GM12878 (cell line): Measurements from ENCODE around the gene CDH2. TPM values are rescaled to one million over a fixed set of nuclear protein-coding genes. Genes with fewer than 3 reads are reported as not detected.

Experiments used
- ATAC-seq: fragments of 200-7000 bp; cut with Tn5 transposase; 3 replicates; pipeline ENCODE4 v1.9.1; 2020; ENCODE audit warnings: mild to moderate bottlenecking, moderate library complexity
- BruUV-seq: library from RNA; stranded (reverse); fragments of 400-500 nt; replicated peaks from 2 replicates; lab custom pipeline; 2021; lab: Mats Ljungman, UMichigan
- CTCF ChIA-PET: fragments of 300-600 bp; sonication (Branson Sonifier 250); formaldehyde crosslinking; extraction: SDS; loops from one replicate; lab custom pipeline; 2021; ENCODE audit warnings: inconsistent platforms; lab: Yijun Ruan, JAX
- POLR2A ChIA-PET: fragments of 350-600 bp; formaldehyde crosslinking; extraction: SDS; loops from one replicate; lab custom pipeline; 2021; ENCODE audit warnings: inconsistent platforms; lab: Charles Lee
- RAD21 ChIA-PET: fragments of 300-600 bp; sonication (Branson Sonifier 250); formaldehyde crosslinking; loops from one replicate; lab custom pipeline; 2023; ENCODE audit warnings: antibody characterized with exemption; ENCODE audit not compliant: unreplicated experiment; lab: Charles Lee
- SMC1A ChIA-PET: fragments of 300-600 bp; sonication (Branson Sonifier 250); formaldehyde crosslinking; loops from one replicate; lab custom pipeline; 2023; ENCODE audit not compliant: unreplicated experiment, uncharacterized antibody; lab: Charles Lee
- DNase-seq: peaks from one replicate; pipeline ENCODE4 v3.0.0-alpha.2; 2011; ENCODE audit warnings: low read depth, low spot score
- FAIRE-seq: peaks from 3 replicates; lab custom pipeline; 2011; peaks lifted over from hg19 to GRCh38; lab: Jason Lieb, UNC
- H2AFZ ChIP-seq: 2 replicates; pipeline ENCODE4 v1.6.0; 2011; ENCODE audit warnings: low read depth, low read length, control low read depth; ENCODE audit not compliant: control insufficient read depth
- H3K27ac ChIP-seq: 2 replicates; pipeline ENCODE4 v1.5.1; 2011; ENCODE audit warnings: control low read depth; ENCODE audit not compliant: control insufficient read depth, insufficient read depth
- H3K27me3 ChIP-seq, 2 experiments: replicated peaks in 1 of 2; 2 replicates each; pipeline versions ENCODE4 v1.6.0 to v1.6.1; 2011; ENCODE audit warnings: low read length in 1 of 2; ENCODE audit not compliant: control insufficient read depth in 2 of 2, insufficient read depth in 2 of 2
- H3K36me3 ChIP-seq, 2 experiments: 2 replicates each; pipeline ENCODE4 v1.5.1; 2011; ENCODE audit warnings: low read length in 1 of 2; ENCODE audit not compliant: control insufficient read depth in 2 of 2, insufficient read depth in 2 of 2
- H3K4me1 ChIP-seq: 2 replicates; pipeline ENCODE4 v1.6.1; 2011; ENCODE audit warnings: mild to moderate bottlenecking, low read length, moderate library complexity, mixed read lengths; ENCODE audit not compliant: control insufficient read depth, insufficient read depth
- H3K4me2 ChIP-seq: 2 replicates; pipeline ENCODE4 v1.6.0; 2011; ENCODE audit warnings: control low read depth; ENCODE audit not compliant: control insufficient read depth, insufficient read depth
- H3K4me3 ChIP-seq: fragments of 200-600 bp; sonication (generic); 2 replicates; pipeline ENCODE4 v1.5.1; 2016
- H3K79me2 ChIP-seq: 2 replicates; pipeline ENCODE4 v1.6.0; 2011; ENCODE audit warnings: low read length; ENCODE audit not compliant: control insufficient read depth, insufficient read depth
- H3K9ac ChIP-seq: 2 replicates; pipeline ENCODE4 v1.8.0; 2011; ENCODE audit warnings: low read length, control low read depth, mixed read lengths; ENCODE audit not compliant: control insufficient read depth, insufficient read depth
- H3K9me3 ChIP-seq: replicated peaks from 3 replicates; pipeline ENCODE4 v1.5.1; 2011; ENCODE audit warnings: mild to moderate bottlenecking, low read length; ENCODE audit not compliant: control insufficient read depth, insufficient read depth
- H4K20me1 ChIP-seq: 2 replicates; pipeline ENCODE4 v1.6.0; 2011; ENCODE audit not compliant: control insufficient read depth, insufficient read depth
- BCL3 ChIP-seq: IDR thresholded peaks from 2 replicates; pipeline ENCODE4 v1.6.1; 2011; ENCODE audit warnings: borderline replicate concordance, low read depth, mild to moderate bottlenecking, moderate library complexity, low read length; ENCODE audit not compliant: insufficient read depth, poor library complexity, severe bottlenecking
- EP300 ChIP-seq, 2 experiments: fragments of 150-350 bp in 1 of 2; IDR thresholded peaks; 2 replicates each; pipeline ENCODE4 v1.6.1; 2011 to 2012; ENCODE audit warnings: low read depth in 2 of 2, low read length in 2 of 2, borderline replicate concordance in 1 of 2, improper control_type of control experiment in 1 of 2, inconsistent platforms in 1 of 2; ENCODE audit not compliant: control insufficient read depth in 1 of 2
- IKZF2 ChIP-seq, 2 experiments: fragments of 450-650 bp; IDR thresholded peaks; 2 replicates each; pipeline ENCODE4 v1.6.1; 2017; ENCODE audit warnings: mild to moderate bottlenecking in 2 of 2, moderate library complexity in 2 of 2
- PRDM15 ChIP-seq: fragments of 450-650 bp; formaldehyde crosslinking; IDR thresholded peaks from 2 replicates; pipeline ENCODE4 v1.4.0; 2020; ENCODE audit warnings: mild to moderate bottlenecking, moderate library complexity
- RBBP5 ChIP-seq: fragments of 200-600 bp; sonication (generic); conservative IDR thresholded peaks from 2 replicates; pipeline ENCODE4 v1.6.1; 2016
- ZBTB4 ChIP-seq: fragments of 450-650 bp; formaldehyde crosslinking; IDR thresholded peaks from 2 replicates; pipeline ENCODE4 v1.4.0; 2022; ENCODE audit warnings: mild to moderate bottlenecking, moderate library complexity
- WGBS: methylation state at CpG from one replicate; pipeline ENCODE4 v1.1.6; 2016; ENCODE audit warnings: low lambda C conversion rate; ENCODE audit not compliant: insufficient replicate concordance, insufficient coverage; ENCODE audit errors: missing lambda C conversion rate; 5-methylcytosine and 5-hydroxymethylcytosine counted together
- in situ Hi-C: fragments of 300-500 bp; cut with MboI; formaldehyde crosslinking; loops from 9 replicates; pipeline ENCODE4 v1.14.3; 2018; ENCODE audit warnings: mixed read lengths
- intact Hi-C: fragments of 100-400 bp; cut with micrococcal nuclease; formaldehyde crosslinking; loops from one replicate; pipeline ENCODE4 v1.14.2; 2022; ENCODE audit not compliant: unreplicated experiment
- polyA plus RNA-seq, 11 experiments: library from polyadenylated mRNA; depleted of rRNA in 4 of 11; unstranded in 6 of 11; stranded (reverse) in 5 of 11; fragments of >200 nt; fragmentation: Nextera tagmentation in 4 of 11; fragmentation: Illumina TruSeq in 1 of 11; extraction: Ambion mirVana in 4 of 11; extraction: Trizol in 1 of 11; gene quantifications; 1 replicate in 1 of 11; 2 replicates in 10 of 11; pipeline versions ENCODE4 v1.2.1 to v1.2.3, GENCODE V29; 2011 to 2016; ENCODE audit warnings: inconsistent platforms in 2 of 11, missing spikeins in 2 of 11, low read depth in 1 of 11
- total RNA-seq, 4 experiments: library from RNA; depleted of rRNA in 3 of 4; stranded (reverse); fragments of >200 nt in 3 of 4; fragmentation: Illumina TruSeq in 1 of 4; extraction: Trizol in 1 of 4; gene quantifications; 2 replicates each; pipeline versions ENCODE4 v1.2.1 to v1.2.3, GENCODE V29; 2013 to 2021

Gene CDH2
- total and polyA plus RNA-seq, 10 of the 15 experiments (the other 5 are each of a cell fraction or from before 2014, with no cell fraction given), result 0.01 to 0.25 (median 0.06) TPM; not detected in 4

GRCh38 chr18:28062443-28062842 lies 114.5 kb downstream of the CDH2 start (continued):
- TF ChIP-seq PRDM15 (CRISPR knock-in tag) (no peak), EP300 (IDR thresholded peaks at IDR 0.05; ENCODE audit: borderline replicate concordance in 1 of 2, control insufficient read depth in 1 of 2, low read depth in 2 of 2, low read length in 2 of 2) (no peak), BCL3 (no peak), RBBP5 (no peak)

- Histone ChIP-seq H3K27me3 (no peaks in the 10 kb centered on the region), H3K36me3 (no peaks in the 10 kb centered on the region), H3K4me1 (no peaks in the 10 kb centered on the region), H2AFZ (no peak overlapping the region), H3K9me3 (no peaks in the 10 kb centered on the region), H3K4me2 (no peak overlapping the region), H3K9ac (no peak overlapping the region), H3K79me2 (no peaks in the 10 kb centered on the region), H3K27ac (no peak overlapping the region), H4K20me1 (no peaks in the 10 kb centered on the region), H3K4me3 (no peak overlapping the region)
- in situ Hi-C loops (no loop called here), intact Hi-C loops (no loop called here)
- WGBS, result 51% methylated on average over 3 of the region's 3 CpGs
- ChIA-PET SMC1A (no interaction called here), RAD21 (no interaction called here), POLR2A (no interaction called here), CTCF (interaction anchor here (0.7 kb wide), 1 partner anchor 9 kb away, joined by 3 read pairs; no protein-coding TSS in a partner anchor)
- no peak for DNase-seq
- no TSS peak for BruUV-seq
- no peak for ATAC-seq
- TF ChIP-seq IKZF2 (IDR thresholded peaks at IDR 0.05) (no peak), ZBTB4 (CRISPR knock-in tag) (no peak)
- no peak for FAIRE-seq
Observed at GRCh38 chr18:28059861-28060260, 117.1 kb downstream of the CDH2 start.
